ENCODE measurements around the gene FAM171A1. TPM values are rescaled to one million over a fixed set of nuclear protein-coding genes. Genes with fewer than 3 reads are reported as not detected.

The FAM171A1 gene
- total and polyA plus RNA-seq, 2 of the 13 experiments (the other 11 are each of a cell fraction or from before 2014, with no cell fraction given) = 21.5 to 34.7 TPM

DNA sequence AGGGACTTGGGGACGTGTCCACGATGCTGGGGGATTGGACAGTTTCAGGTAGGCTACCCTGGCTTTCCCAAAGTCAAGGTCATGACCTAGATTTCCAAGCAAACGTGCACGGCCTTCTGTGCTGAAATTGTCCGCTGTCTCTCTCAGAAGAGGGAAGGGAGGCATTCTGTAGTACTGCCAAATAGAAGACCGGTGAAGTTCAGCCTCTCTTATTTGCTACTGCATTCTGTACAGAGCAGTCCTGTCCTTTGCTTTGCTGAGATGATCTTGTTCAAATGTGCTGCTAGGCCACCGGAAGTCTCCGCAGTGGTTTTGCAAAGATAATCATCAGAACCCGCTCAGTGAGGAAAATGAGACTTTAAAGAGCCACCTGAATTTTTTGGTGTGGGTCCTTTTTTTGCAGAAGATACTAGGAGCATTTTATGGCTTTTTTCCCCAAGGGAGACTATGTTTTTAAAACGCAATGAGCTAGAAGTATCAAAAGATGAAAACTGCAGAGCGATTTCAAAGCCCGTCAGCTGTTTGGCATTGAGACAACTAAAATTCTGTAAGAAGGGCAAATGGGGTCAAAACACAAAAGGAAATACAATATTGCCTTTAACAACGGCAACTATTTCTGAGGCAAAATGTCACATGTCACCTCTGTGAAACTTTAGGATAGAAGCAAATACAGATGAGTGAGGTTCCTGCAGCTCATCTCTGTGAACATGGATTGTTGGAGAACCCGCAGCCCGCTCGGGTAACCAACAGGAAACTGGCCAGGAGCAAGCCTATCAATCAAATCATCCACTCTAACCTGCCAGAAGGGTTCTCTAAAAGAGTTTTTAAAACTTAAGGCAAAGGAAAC lies 201.3 kb downstream of the FAM171A1 start (continued):
- TF ChIP-seq, protein P1, sequence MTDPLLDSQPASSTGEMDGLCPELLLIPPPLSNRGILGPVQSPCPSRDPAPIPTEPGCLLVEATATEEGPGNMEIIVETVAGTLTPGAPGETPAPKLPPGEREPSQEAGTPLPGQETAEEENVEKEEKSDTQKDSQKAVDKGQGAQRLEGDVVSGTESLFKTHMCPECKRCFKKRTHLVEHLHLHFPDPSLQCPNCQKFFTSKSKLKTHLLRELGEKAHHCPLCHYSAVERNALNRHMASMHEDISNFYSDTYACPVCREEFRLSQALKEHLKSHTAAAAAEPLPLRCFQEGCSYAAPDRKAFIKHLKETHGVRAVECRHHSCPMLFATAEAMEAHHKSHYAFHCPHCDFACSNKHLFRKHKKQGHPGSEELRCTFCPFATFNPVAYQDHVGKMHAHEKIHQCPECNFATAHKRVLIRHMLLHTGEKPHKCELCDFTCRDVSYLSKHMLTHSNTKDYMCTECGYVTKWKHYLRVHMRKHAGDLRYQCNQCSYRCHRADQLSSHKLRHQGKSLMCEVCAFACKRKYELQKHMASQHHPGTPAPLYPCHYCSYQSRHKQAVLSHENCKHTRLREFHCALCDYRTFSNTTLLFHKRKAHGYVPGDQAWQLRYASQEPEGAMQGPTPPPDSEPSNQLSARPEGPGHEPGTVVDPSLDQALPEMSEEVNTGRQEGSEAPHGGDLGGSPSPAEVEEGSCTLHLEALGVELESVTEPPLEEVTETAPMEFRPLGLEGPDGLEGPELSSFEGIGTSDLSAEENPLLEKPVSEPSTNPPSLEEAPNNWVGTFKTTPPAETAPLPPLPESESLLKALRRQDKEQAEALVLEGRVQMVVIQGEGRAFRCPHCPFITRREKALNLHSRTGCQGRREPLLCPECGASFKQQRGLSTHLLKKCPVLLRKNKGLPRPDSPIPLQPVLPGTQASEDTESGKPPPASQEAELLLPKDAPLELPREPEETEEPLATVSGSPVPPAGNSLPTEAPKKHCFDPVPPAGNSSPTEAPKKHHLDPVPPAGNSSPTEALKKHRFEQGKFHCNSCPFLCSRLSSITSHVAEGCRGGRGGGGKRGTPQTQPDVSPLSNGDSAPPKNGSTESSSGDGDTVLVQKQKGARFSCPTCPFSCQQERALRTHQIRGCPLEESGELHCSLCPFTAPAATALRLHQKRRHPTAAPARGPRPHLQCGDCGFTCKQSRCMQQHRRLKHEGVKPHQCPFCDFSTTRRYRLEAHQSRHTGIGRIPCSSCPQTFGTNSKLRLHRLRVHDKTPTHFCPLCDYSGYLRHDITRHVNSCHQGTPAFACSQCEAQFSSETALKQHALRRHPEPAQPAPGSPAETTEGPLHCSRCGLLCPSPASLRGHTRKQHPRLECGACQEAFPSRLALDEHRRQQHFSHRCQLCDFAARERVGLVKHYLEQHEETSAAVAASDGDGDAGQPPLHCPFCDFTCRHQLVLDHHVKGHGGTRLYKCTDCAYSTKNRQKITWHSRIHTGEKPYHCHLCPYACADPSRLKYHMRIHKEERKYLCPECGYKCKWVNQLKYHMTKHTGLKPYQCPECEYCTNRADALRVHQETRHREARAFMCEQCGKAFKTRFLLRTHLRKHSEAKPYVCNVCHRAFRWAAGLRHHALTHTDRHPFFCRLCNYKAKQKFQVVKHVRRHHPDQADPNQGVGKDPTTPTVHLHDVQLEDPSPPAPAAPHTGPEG (CRISPR knock-in tag; IDR thresholded peaks at IDR 0.05) = no peak
- TF ChIP-seq ZZZ3 (CRISPR knock-in tag; IDR thresholded peaks at IDR 0.05; ENCODE audit: borderline replicate concordance) (no peak), ZNF460 (CRISPR knock-in tag; IDR thresholded peaks at IDR 0.05; ENCODE audit: borderline replicate concordance) (no peak), RXRB (CRISPR knock-in tag; IDR thresholded peaks at IDR 0.05; ENCODE audit: borderline replicate concordance) (no peak), NR2C2 (CRISPR knock-in tag; IDR thresholded peaks at IDR 0.05; ENCODE audit: borderline replicate concordance) (no peak), PHF21A (CRISPR knock-in tag; IDR thresholded peaks at IDR 0.05) (peak; percentile 43; the same call in 1 of the 2 replicates), ZNF761 (CRISPR knock-in tag; conservative IDR thresholded peaks at IDR 0.05) (no peak), SP5 (CRISPR knock-in tag; IDR thresholded peaks at IDR 0.05; ENCODE audit: borderline replicate concordance, low read depth) (no peak), ESRRA (CRISPR knock-in tag; IDR thresholded peaks at IDR 0.05; ENCODE audit: low read depth) (no peak), ZNF382 (CRISPR knock-in tag; IDR thresholded peaks at IDR 0.05; ENCODE audit: borderline replicate concordance) (no peak), ZBTB3 (CRISPR knock-in tag; IDR thresholded peaks at IDR 0.05; ENCODE audit: borderline replicate concordance, low read depth) (no peak), ZNF775 (CRISPR knock-in tag; IDR thresholded peaks at IDR 0.05; ENCODE audit: borderline replicate concordance) (no peak), MAFK (conservative IDR thresholded peaks at IDR 0.05 in 1 of 2, IDR thresholded peaks at IDR 0.05 in 1 of 2; ENCODE audit: low read length in 2 of 2) (no peak), ZNF235 (CRISPR knock-in tag; IDR thresholded peaks at IDR 0.05; ENCODE audit: borderline replicate concordance) (no peak), TBL1XR1 (IDR thresholded peaks at IDR 0.05; ENCODE audit: borderline replicate concordance, low read length, partially characterized antibody) (no peak), NR1H2 (CRISPR knock-in tag; IDR thresholded peaks at IDR 0.05; ENCODE audit: borderline replicate concordance, low read depth) (no peak), KLF9 (CRISPR knock-in tag; IDR thresholded peaks at IDR 0.05; ENCODE audit: low read depth) (no peak)
- TF ChIP-seq, protein P2, sequence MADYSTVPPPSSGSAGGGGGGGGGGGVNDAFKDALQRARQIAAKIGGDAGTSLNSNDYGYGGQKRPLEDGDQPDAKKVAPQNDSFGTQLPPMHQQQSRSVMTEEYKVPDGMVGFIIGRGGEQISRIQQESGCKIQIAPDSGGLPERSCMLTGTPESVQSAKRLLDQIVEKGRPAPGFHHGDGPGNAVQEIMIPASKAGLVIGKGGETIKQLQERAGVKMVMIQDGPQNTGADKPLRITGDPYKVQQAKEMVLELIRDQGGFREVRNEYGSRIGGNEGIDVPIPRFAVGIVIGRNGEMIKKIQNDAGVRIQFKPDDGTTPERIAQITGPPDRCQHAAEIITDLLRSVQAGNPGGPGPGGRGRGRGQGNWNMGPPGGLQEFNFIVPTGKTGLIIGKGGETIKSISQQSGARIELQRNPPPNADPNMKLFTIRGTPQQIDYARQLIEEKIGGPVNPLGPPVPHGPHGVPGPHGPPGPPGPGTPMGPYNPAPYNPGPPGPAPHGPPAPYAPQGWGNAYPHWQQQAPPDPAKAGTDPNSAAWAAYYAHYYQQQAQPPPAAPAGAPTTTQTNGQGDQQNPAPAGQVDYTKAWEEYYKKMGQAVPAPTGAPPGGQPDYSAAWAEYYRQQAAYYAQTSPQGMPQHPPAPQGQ (CRISPR knock-in tag; IDR thresholded peaks at IDR 0.05; ENCODE audit: borderline replicate concordance) = no peak
- TF ChIP-seq, protein P3, sequence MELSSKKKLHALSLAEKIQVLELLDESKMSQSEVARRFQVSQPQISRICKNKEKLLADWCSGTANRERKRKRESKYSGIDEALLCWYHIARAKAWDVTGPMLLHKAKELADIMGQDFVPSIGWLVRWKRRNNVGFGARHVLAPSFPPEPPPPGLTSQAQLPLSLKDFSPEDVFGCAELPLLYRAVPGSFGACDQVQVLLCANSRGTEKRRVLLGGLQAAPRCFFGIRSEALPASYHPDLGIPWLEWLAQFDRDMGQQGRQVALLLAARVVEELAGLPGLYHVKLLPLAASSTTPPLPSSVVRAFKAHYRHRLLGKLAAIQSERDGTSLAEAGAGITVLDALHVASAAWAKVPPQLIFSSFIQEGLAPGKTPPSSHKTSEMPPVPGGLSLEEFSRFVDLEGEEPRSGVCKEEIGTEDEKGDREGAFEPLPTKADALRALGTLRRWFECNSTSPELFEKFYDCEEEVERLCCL (CRISPR knock-in tag; IDR thresholded peaks at IDR 0.05; ENCODE audit: borderline replicate concordance) = no peak
